ENCODE results near the gene CAMK2G.

Gene CAMK2G

GRCh38 chr10:73786512-73786885, 87.9 kb downstream of the CAMK2G start:
- H3K4me3 ChIP-seq (replicated peaks; ENCODE audit: low read depth, low read length), result peak overlapping the region; percentile 80
- TF ChIP-seq CTCF (IDR thresholded peaks at IDR 0.05; ENCODE audit: low read depth, low read length, missing control alignments), result no peak
- DNase-seq (ENCODE audit: extremely low read depth, low read depth), result no peak

GRCh38 chr10:73785721-73786511, 88.4 kb downstream of the CAMK2G start:
- no peak for TF ChIP-seq CTCF (IDR thresholded peaks at IDR 0.05; ENCODE audit: low read depth, low read length, missing control alignments)
- peak overlapping the region; percentile 80 for H3K4me3 ChIP-seq (replicated peaks; ENCODE audit: low read depth, low read length)
- DNase-seq (ENCODE audit: extremely low read depth, low read depth), result no peak

GRCh38 chr10:73785211-73785720, 89.1 kb downstream of the CAMK2G start, which contains the start of gene ZSWIM8:
ZSWIM8 (plus strand) TSS chr10:73785606; CDS start chr10:73785879, 273 bp downstream.
- peak; percentile 86 for DNase-seq (ENCODE audit: extremely low read depth, low read depth)
- H3K4me3 ChIP-seq (replicated peaks; ENCODE audit: low read depth, low read length), result peak within 1 kb of the TSS; percentile 80
- no peak for TF ChIP-seq CTCF (IDR thresholded peaks at IDR 0.05; ENCODE audit: low read depth, low read length, missing control alignments)

- DNase-seq (ENCODE audit: extremely low read depth, low read depth), result no peak
- H3K4me3 ChIP-seq (replicated peaks; ENCODE audit: low read depth, low read length), result peak overlapping the region; percentile 90
- no peak for TF ChIP-seq CTCF (IDR thresholded peaks at IDR 0.05; ENCODE audit: low read depth, low read length, missing control alignments)
These were observed 91.6 kb downstream of the CAMK2G start for GRCh38 chr10:73782749-73783085.

- H3K4me3 ChIP-seq (replicated peaks; ENCODE audit: low read depth, low read length), result peak within 1 kb of the TSS; percentile 90
- no peak for TF ChIP-seq CTCF (IDR thresholded peaks at IDR 0.05; ENCODE audit: low read depth, low read length, missing control alignments)
- DNase-seq (ENCODE audit: extremely low read depth, low read depth), result peak; percentile 69
These were observed 92.2 kb downstream of the CAMK2G start, which contains the start of gene CHCHD1 for GRCh38 chr10:73781879-73782748. CHCHD1 (plus strand) TSS chr10:73782048; CDS start chr10:73782076, 28 bp downstream.

GRCh38 chr10:73781548-73781878, 92.8 kb downstream of the CAMK2G start:
- H3K4me3 ChIP-seq (replicated peaks; ENCODE audit: low read depth, low read length), result peak overlapping the region; percentile 90
- no peak for TF ChIP-seq CTCF (IDR thresholded peaks at IDR 0.05; ENCODE audit: low read depth, low read length, missing control alignments)
- no peak for DNase-seq (ENCODE audit: extremely low read depth, low read depth)

Measured in HFF-Myc (cell line).